Uterus (tissue), 2 donors: ENCODE measurements around the gene GTSE1.

Experiments used
- POLR2A ChIP-seq, 2 donors: fragments of 450-650 bp; IDR thresholded peaks; one replicate each; pipeline ENCODE4 v1.6.1; 2016; ENCODE audit warnings: antibody characterized with exemption in 2 of 2, mild to moderate bottlenecking in 1 of 2, moderate library complexity in 1 of 2
- TF ChIP-seq, protein P1 (sequence below), 4 experiments: fragments of 200-600 bp in 2 of 4; fragments of 450-650 bp in 2 of 4; sonication (generic) in 2 of 4; IDR thresholded peaks; one replicate each; pipeline ENCODE4 v1.5.1; 2016 to 2019; ENCODE audit warnings: antibody characterized with exemption in 4 of 4, mild to moderate bottlenecking in 2 of 4, moderate library complexity in 1 of 4

- TF ChIP-seq, protein P1, sequence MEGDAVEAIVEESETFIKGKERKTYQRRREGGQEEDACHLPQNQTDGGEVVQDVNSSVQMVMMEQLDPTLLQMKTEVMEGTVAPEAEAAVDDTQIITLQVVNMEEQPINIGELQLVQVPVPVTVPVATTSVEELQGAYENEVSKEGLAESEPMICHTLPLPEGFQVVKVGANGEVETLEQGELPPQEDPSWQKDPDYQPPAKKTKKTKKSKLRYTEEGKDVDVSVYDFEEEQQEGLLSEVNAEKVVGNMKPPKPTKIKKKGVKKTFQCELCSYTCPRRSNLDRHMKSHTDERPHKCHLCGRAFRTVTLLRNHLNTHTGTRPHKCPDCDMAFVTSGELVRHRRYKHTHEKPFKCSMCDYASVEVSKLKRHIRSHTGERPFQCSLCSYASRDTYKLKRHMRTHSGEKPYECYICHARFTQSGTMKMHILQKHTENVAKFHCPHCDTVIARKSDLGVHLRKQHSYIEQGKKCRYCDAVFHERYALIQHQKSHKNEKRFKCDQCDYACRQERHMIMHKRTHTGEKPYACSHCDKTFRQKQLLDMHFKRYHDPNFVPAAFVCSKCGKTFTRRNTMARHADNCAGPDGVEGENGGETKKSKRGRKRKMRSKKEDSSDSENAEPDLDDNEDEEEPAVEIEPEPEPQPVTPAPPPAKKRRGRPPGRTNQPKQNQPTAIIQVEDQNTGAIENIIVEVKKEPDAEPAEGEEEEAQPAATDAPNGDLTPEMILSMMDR (IDR thresholded peaks at IDR 0.05) = no peak
- no peak for TF ChIP-seq POLR2A (IDR thresholded peaks at IDR 0.05)
Observed at GRCh38 chr22:46376908-46377524, 80.3 kb downstream of the GTSE1 start.
